Superior temporal gyrus (tissue), 1 donor: ENCODE results near the gene RAP2B.
"Not testable (repeated sequence)": the region's sequence is repeated elsewhere in the genome, so short reads cannot be mapped to it uniquely, and the experiment has no call there.

ENCODE experiments used
- DNase-seq: peaks from one replicate; pipeline ENCODE4 v3.0.0-alpha.2; 2016; ENCODE audit errors: extremely low spot score

The RAP2B gene

GRCh38 chr3:153193786-153194476 is 31.9 kb downstream of the RAP2B start:
- DNase-seq = not testable (repeated sequence)

DNA sequence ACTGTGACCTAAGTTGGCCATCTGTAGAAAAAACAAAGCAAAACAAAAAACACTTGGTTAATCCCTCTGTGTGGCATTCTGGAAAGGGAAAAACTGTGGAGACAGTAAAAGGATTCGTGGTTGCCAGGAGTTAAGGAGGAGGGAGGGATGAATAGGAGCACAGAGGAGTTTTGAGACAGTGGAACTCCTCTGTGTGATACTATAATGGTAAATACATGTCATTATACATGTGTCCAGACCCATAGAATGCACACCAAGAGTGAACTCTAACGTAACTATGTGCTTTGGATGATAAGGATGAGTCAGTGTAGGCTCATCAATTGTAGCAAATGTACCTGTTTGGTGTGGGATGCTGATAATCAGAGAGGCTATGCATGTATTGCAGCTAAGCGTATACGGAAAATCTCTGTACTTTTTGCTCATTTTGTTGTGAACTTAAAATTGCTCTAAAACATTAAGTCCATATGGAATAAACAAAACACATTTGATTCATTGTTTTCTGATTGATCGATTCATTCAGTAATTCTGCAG is 33.4 kb downstream of the RAP2B start:
- DNase-seq = no peak

DNA sequence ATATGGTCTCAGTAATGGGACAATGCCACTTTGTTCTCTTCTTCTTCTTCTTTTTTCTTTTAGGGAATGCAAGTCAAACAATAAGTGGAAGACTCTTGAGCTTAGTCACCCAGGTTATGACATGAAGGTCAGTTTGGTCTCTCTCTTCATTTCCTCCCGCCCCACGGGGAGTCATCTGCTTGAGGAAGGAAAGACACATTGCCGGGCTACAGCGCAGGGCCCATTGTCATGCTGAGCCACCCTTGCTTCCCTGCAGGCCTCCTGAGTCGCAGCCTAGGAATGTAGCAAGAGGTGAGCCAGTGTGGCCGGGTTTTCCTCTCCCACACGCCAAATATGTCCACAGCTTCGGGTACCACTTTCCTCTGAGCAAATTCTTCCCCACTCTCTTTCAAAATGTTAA is 47.6 kb downstream of the RAP2B start:
- no peak for DNase-seq

- DNase-seq = no peak
Measured at GRCh38 chr3:153210146-153210545, 48.1 kb downstream of the RAP2B start.

DNA sequence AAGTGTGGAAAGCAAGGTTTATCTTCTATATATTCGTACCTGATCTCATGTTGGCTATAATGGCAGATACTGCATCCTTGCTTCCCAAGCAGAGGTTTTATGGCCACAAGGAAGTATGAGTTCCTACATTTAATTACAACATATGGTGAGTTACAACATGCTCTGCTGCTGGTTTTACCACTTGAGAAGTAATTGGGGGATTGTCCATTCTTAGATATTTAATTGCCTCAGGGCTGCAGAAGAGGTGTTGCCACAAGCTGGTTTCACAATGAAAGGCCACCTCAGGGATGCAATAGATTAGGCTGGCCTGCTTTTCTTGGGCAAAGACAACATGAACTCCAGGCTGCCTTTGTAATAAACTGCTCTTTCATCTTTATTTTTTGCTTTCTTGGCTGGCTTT is 48.6 kb downstream of the RAP2B start:
- no peak for DNase-seq

- no peak for DNase-seq
Measured at GRCh38 chr3:153215497-153215896, 53.5 kb downstream of the RAP2B start.

GRCh38 chr3:153215966-153216365 is 53.9 kb downstream of the RAP2B start:
- no peak for DNase-seq

- DNase-seq = no peak
Measured at GRCh38 chr3:153216928-153217327, 54.9 kb downstream of the RAP2B start.

- no peak for DNase-seq
Measured at GRCh38 chr3:153219146-153219545, 57.1 kb downstream of the RAP2B start.
